GM18505 (cell line): Measurements from ENCODE around the gene MUS81.

ENCODE experiments used
- ATAC-seq: cut with Tn5 transposase; IDR thresholded peaks from one replicate; pipeline ENCODE4 v1.9.1; 2021; ENCODE audit not compliant: unreplicated experiment
- POLR2A ChIP-seq: IDR thresholded peaks from 4 replicates; pipeline ENCODE4 v1.6.1; 2011; ENCODE audit warnings: borderline replicate concordance; ENCODE audit not compliant: insufficient read depth, insufficient read length; ENCODE audit errors: extremely low read depth

MUS81 gene

GRCh38 chr11:65860278-65861164, at the start of gene MUS81:
MUS81 (plus strand) TSS chr11:65860433; CDS start chr11:65860754, 321 bp downstream.
- peak; percentile 22 for ATAC-seq
- TF ChIP-seq POLR2A = peak; percentile 73

DNA sequence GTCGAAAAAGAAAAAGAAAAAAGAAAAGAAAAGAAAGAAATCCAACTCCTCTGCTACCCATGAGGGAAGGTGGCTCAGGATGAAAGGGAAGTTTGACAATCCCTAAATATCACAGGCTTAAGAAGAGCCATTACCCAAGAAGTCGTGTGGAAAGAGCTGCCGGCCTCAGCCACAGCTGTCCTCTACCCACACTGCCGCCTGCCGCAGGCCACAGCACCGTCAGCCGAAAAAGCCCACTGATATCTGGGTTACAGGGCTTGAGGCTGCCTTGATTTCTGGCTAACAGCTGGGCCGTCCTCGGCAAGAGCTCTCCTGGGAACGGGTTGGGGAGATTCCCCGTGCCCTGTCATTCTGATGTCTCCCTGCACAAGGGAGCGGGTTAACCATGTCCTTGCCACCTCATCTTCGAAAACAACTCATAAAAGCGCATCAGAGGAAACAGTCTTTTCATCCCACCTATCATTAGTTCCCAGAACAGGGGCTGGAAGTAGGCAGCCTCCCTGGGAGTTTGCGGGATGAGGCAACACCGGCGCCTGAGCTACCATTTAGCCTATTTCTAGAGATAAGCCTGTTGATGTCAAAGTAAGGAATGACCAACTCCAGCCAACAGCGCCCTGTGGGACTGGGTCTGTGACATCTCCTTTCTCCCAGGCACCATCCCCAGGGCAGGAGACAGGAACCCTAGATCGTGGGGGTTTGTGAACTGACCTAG, 48.3 kb upstream of the MUS81 start:
- no peak for ATAC-seq
- TF ChIP-seq POLR2A = no peak

DNA sequence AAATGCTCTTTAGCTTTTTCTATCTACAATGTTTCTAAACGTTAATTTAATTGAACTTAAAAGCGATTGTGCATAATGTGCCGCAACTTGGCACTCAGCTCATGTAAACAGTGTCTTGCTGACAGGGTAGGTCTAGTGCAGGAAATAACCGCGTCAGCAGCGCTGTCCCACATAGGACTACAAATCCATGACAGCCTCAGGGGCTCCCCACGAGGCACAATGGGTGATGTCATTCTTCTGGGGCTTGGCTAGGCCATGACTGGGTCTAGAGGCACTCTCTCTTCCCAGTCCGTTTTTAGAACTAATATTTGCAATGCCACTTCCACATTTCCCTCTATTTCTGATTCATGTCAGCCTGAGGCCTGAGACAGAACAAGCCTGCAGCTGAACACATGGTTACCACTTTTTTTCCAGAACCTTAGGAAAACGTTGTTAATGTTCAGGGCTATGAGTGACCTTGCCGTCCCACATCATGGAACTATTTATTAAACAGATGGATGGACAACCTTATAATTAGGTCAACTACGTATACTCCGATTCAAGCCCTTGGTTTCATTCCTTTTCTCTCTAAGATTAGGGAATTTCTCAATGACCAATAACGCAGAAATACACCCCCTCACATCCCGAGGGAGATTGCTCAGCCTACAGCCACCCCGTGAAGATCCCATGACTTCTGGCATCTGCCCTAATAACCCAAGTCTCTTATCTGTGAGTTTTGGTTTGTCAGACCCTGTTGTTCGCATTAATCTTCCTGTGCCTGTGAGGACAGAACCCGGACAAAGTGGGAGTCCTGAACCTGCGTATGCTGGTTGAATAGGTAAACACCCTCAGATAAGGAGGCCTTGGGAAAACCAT, 45.9 kb upstream of the MUS81 start:
- no peak for TF ChIP-seq POLR2A
- no peak for ATAC-seq

DNA sequence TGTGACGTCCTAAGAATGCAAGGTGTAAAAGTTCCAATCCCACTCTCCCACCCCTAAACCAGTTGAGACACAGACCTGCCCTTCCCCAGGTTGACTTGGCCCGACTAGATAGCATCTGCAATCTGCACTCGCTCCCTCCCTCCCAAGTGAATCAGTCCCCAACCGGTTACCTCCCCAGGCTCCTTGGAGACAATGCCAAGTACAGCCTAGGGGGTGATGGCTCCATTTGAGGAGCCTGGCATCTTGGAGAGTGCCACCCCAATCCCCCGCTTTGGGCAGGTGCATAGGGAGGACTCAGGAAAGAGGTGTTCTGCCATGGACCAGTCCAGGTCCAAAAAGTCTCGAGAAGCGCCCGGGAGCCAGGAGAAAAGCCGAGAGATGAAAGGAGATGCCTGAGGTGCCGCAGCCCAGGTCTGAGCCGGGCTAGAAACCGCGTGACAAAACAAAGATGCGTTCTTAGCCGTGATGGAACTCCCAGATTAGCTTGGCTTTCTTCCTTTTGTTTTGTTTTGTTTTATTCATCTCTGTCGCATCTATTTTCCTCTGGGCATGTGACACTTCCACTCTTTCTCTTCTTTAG, 45.2 kb upstream of the MUS81 start:
- TF ChIP-seq POLR2A = no peak

GRCh38 chr11:65816696-65817095, 43.5 kb upstream of the MUS81 start:
- TF ChIP-seq POLR2A = no peak
- no peak for ATAC-seq

More for the DNA sequence above, 45.2 kb upstream of the MUS81 start:
- no peak for ATAC-seq

- no peak for ATAC-seq
- TF ChIP-seq POLR2A = no peak
Measured at GRCh38 chr11:65817312-65817834, 42.9 kb upstream of the MUS81 start.

DNA sequence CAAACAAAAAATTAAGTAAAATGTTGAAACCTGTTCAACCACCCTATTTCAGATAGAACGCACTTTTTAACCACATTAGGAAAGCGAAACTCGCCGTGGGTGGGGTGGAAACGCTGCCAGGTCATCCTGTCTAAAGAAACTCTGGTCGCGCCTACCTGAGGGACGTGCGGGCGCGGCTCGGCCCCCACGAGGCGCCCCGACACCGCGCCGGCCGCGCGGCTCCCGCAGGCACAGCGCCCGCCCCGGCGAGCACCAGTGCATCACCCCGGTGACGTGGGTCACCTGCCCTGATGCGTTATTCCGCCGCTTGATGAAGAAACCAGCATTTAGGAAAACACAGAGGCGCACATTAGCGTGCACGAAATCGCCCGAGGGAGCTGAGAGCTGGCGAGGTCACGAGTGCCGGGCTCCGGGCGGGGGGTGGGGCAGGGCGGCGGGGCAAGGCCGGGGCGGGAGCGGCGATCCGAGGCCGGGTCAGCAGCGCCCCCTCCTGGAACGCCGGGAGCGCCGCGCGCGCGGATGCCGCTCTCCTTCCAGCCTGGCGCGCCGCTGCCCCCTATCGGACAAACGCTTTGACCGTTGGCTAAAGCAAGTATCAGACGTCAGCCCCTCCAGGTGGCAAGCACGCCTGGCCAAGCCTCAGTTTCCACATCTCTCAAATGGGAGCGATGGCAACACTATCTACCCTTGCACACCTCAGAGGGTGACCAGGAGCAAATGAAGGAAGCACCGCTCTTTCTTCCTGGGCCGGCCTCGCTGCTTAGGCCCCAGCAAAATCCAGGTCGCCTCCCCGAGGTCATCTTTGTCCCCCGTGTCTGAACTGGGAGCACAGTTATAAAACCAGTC, 42.2 kb upstream of the MUS81 start:
- no peak for TF ChIP-seq POLR2A
- ATAC-seq = peak; percentile 79

DNA sequence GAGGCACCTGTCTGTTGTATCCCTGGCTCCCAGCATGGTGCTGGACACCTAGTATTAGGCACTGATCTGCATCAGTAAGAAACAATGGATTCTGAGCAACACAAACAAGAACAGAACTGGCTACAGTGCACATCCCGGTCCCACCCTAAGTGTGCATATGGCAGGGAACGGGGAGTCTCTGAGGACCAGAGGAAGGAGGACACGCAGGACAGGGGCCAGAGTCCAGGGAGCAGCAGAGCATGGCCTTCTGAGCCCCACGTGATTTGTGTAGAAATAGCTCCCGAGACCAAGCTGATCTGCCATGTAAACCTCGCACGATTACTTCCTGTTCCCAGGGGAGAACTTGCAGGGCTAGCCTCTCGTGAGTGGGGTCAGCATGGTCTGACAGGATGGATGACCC, 39.1 kb upstream of the MUS81 start:
- no peak for ATAC-seq
- no peak for TF ChIP-seq POLR2A

- TF ChIP-seq POLR2A = no peak
- ATAC-seq = no peak
Measured at GRCh38 chr11:65822776-65823528, 37.3 kb upstream of the MUS81 start.

DNA sequence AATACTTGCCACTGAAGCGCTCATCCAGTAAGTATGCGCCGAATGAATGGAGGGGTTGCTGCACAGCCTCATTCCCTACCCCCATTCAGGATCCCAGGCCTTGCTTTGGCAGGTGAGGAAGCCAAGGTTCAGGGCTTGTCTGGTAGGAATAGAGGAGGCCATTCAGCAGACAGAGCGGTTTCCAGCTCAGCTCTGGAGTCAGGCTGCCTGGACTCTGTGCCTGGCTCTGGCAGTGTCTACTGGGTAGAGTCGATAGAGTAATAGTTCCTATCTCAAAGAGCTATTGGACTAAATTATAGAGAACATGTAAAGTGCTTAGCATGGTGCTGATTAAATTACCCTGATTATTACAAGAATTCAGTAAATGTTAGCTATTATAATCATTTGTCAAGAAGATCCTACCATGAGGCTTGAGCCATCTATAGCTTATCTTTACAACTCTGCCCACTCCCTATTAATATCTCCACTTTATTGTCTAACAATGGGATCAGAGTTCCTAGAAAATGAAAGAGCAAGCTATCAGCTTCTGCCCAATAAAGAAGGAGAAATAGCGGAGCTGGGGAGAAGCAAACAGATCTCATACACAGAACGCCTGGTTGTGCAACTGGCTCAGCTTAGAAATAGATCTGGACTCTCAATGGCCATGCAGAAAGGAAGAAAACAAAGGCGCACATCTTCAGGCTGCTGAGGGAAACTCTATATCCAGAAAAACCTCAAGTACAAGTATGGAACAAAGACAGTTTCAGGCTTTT, 33.1 kb upstream of the MUS81 start:
- no peak for TF ChIP-seq POLR2A

More for the DNA sequence above, 33.1 kb upstream of the MUS81 start:
- ATAC-seq = no peak
